Trophoblast cell (in vitro differentiated cells and primary cell): Measurements from ENCODE around the gene KAT6B.

Experiments
- DNase-seq, 2 donors: peaks; one replicate each; pipeline ENCODE4 v3.0.0-alpha.2; 2016
- H2AFZ ChIP-seq: 2 replicates; pipeline ENCODE4 v1.6.1; 2013; ENCODE audit warnings: low read length, moderate library complexity, mild to moderate bottlenecking; ENCODE audit not compliant: insufficient read depth, poor library complexity
- H2AK5ac ChIP-seq: 2 replicates; pipeline ENCODE4 v1.6.1; 2013; ENCODE audit warnings: mild to moderate bottlenecking, low read length
- H2BK120ac ChIP-seq: 2 replicates; pipeline ENCODE4 v1.6.1; 2013; ENCODE audit warnings: low read length, mild to moderate bottlenecking, moderate library complexity; ENCODE audit not compliant: insufficient read depth, poor library complexity
- H2BK12ac ChIP-seq: 2 replicates; pipeline ENCODE4 v1.6.1; 2013; ENCODE audit warnings: mild to moderate bottlenecking, low read length, moderate library complexity
- H2BK5ac ChIP-seq: 2 replicates; pipeline ENCODE4 v1.6.1; 2013; ENCODE audit warnings: low read length, low read depth, moderate library complexity, mild to moderate bottlenecking; ENCODE audit not compliant: poor library complexity
- H3K14ac ChIP-seq: 2 replicates; pipeline ENCODE4 v1.6.1; 2013; ENCODE audit warnings: mild to moderate bottlenecking, low read length
- H3K18ac ChIP-seq: 2 replicates; pipeline ENCODE4 v1.6.1; 2013; ENCODE audit warnings: mild to moderate bottlenecking, low read length
- H3K23ac ChIP-seq: 2 replicates; pipeline ENCODE4 v1.6.1; 2013; ENCODE audit warnings: low read length
- H3K27ac ChIP-seq: 2 replicates; pipeline ENCODE4 v1.5.1; 2013; ENCODE audit warnings: low read depth, mild to moderate bottlenecking, inconsistent platforms, low read length, moderate library complexity
- H3K27me3 ChIP-seq: 2 replicates; pipeline ENCODE4 v1.6.1; 2013; ENCODE audit warnings: inconsistent platforms, mild to moderate bottlenecking, low read length, moderate library complexity; ENCODE audit not compliant: insufficient read depth
- H3K36me3 ChIP-seq, 2 experiments: 1 replicate in 1 of 2; 2 replicates in 1 of 2; pipeline ENCODE4 v1.6.1; 2013; ENCODE audit warnings: low read length in 2 of 2, mild to moderate bottlenecking in 2 of 2, moderate library complexity in 1 of 2; ENCODE audit not compliant: insufficient read depth in 2 of 2, control insufficient read depth in 1 of 2
- H3K4ac ChIP-seq: 2 replicates; pipeline ENCODE4 v1.6.1; 2013; ENCODE audit warnings: low read depth, mild to moderate bottlenecking, low read length, moderate library complexity
- H3K4me1 ChIP-seq, 2 experiments: 1 replicate in 1 of 2; 2 replicates in 1 of 2; pipeline ENCODE4 v1.6.1; 2013; ENCODE audit warnings: low read length in 2 of 2, mild to moderate bottlenecking in 2 of 2, moderate library complexity in 1 of 2; ENCODE audit not compliant: insufficient read depth in 2 of 2, control insufficient read depth in 1 of 2
- H3K4me2 ChIP-seq: 2 replicates; pipeline ENCODE4 v1.6.1; 2013; ENCODE audit warnings: inconsistent platforms, mild to moderate bottlenecking, low read length, moderate library complexity
- H3K4me3 ChIP-seq: 2 replicates; pipeline ENCODE4 v1.5.1; 2013; ENCODE audit warnings: mild to moderate bottlenecking, low read depth, low read length, inconsistent platforms
- H3K79me1 ChIP-seq: one replicate; pipeline ENCODE4 v1.6.1; 2013; ENCODE audit warnings: low read length
- H3K79me2 ChIP-seq: 2 replicates; pipeline ENCODE4 v1.6.1; 2013; ENCODE audit warnings: low read length, mild to moderate bottlenecking; ENCODE audit not compliant: control insufficient read depth, insufficient read depth, poor library complexity
- H3K9ac ChIP-seq: 2 replicates; pipeline ENCODE4 v1.6.1; 2013; ENCODE audit warnings: mild to moderate bottlenecking, low read length
- H3K9me3 ChIP-seq: 2 replicates; pipeline ENCODE4 v1.6.1; 2013; ENCODE audit warnings: low read depth, mild to moderate bottlenecking, control low read depth, inconsistent platforms, low read length; ENCODE audit not compliant: insufficient read depth
- H4K12ac ChIP-seq: 2 replicates; pipeline ENCODE4 v1.6.1; 2013; ENCODE audit warnings: low read depth, mild to moderate bottlenecking, low read length, moderate library complexity
- H4K8ac ChIP-seq: 2 replicates; pipeline ENCODE4 v1.6.1; 2013; ENCODE audit warnings: low read depth, mild to moderate bottlenecking, low read length, moderate library complexity
- H4K91ac ChIP-seq: one replicate; pipeline ENCODE4 v1.6.1; 2013; ENCODE audit warnings: low read depth, mild to moderate bottlenecking, low read length, moderate library complexity
- WGBS: extraction: QIAGEN DNeasy Blood & Tissue Kit; methylation state at CpG from one replicate; pipeline ENCODE4 v1.1.7; 2013; ENCODE audit warnings: missing lambda C conversion rate; ENCODE audit not compliant: insufficient read length, insufficient coverage; ENCODE audit errors: extremely low coverage; 5-methylcytosine and 5-hydroxymethylcytosine counted together

KAT6B gene

GRCh38 chr10:75000748-75001321, 174.4 kb downstream of the KAT6B start:
- Histone ChIP-seq H3K27ac (no peak overlapping the region), H2AK5ac (no peak overlapping the region), H2BK5ac (no peak overlapping the region), H3K18ac (no peak overlapping the region), H3K9ac (no peak overlapping the region), H3K23ac (no peak overlapping the region), H3K36me3 (no peaks in the 10 kb centered on the region), H4K91ac (no peak overlapping the region), H3K4ac (no peak overlapping the region), H3K79me2 (no peaks in the 10 kb centered on the region), H3K4me1 (no peaks in the 10 kb centered on the region), H2AFZ (no peak overlapping the region), H3K4me2 (no peak overlapping the region), H3K79me1 (no peaks in the 10 kb centered on the region), H2BK120ac (no peak overlapping the region), H4K8ac (no peak overlapping the region), H3K14ac (no peak overlapping the region), H4K12ac (no peak overlapping the region), H3K9me3 (peaks cover 2% of the 10 kb centered on the region), H2BK12ac (no peak overlapping the region), H3K4me3 (no peak overlapping the region), H3K27me3 (no peaks in the 10 kb centered on the region)
- no CpG with 5 or more reads among the region's 10 CpGs for WGBS
- DNase-seq = no peak

- Histone ChIP-seq H3K4me1 (no peaks in the 10 kb centered on the region), H4K8ac (no peak overlapping the region), H3K36me3 (no peaks in the 10 kb centered on the region), H3K14ac (no peak overlapping the region), H3K79me1 (no peaks in the 10 kb centered on the region), H2BK5ac (no peak overlapping the region), H3K4me2 (no peak overlapping the region), H2AFZ (no peak overlapping the region), H3K79me2 (no peaks in the 10 kb centered on the region), H4K91ac (no peak overlapping the region), H3K18ac (no peak overlapping the region), H2BK120ac (no peak overlapping the region), H2BK12ac (no peak overlapping the region), H4K12ac (no peak overlapping the region), H3K9me3 (peaks cover 2% of the 10 kb centered on the region), H3K27me3 (no peaks in the 10 kb centered on the region), H3K4ac (no peak overlapping the region), H3K27ac (no peak overlapping the region), H3K23ac (no peak overlapping the region), H3K9ac (peak overlapping the region; percentile 2), H3K4me3 (no peak overlapping the region), H2AK5ac (no peak overlapping the region)
- WGBS = no CpG with 5 or more reads among the region's 5 CpGs
- no peak for DNase-seq
These were observed 175.4 kb downstream of the KAT6B start for GRCh38 chr10:75001715-75002350.

GRCh38 chr10:75002351-75002725, 175.9 kb downstream of the KAT6B start:
- Histone ChIP-seq H4K91ac (no peak overlapping the region), H3K27me3 (no peaks in the 10 kb centered on the region), H3K14ac (no peak overlapping the region), H3K27ac (no peak overlapping the region), H3K4ac (no peak overlapping the region), H3K9me3 (peaks cover 2% of the 10 kb centered on the region), H2AFZ (no peak overlapping the region), H3K4me2 (no peak overlapping the region), H2BK120ac (no peak overlapping the region), H3K18ac (no peak overlapping the region), H2AK5ac (no peak overlapping the region), H3K23ac (no peak overlapping the region), H3K79me1 (no peaks in the 10 kb centered on the region), H3K36me3 (no peaks in the 10 kb centered on the region), H3K4me1 (no peaks in the 10 kb centered on the region), H4K12ac (no peak overlapping the region), H2BK5ac (no peak overlapping the region), H3K79me2 (no peaks in the 10 kb centered on the region), H3K9ac (no peak overlapping the region), H3K4me3 (no peak overlapping the region), H2BK12ac (no peak overlapping the region), H4K8ac (no peak overlapping the region)
- DNase-seq = no peak
- WGBS = no CpG with 5 or more reads among the region's 3 CpGs

- WGBS = no CpG with 5 or more reads among the region's 3 CpGs
These were observed 176.7 kb downstream of the KAT6B start for GRCh38 chr10:75002967-75003594.

More at GRCh38 chr10:75002967-75003594, 176.7 kb downstream of the KAT6B start:
- H2AFZ ChIP-seq = no peak overlapping the region
- peaks cover 2% of the 10 kb centered on the region for H3K9me3 ChIP-seq
- H3K4me3 ChIP-seq = no peak overlapping the region
- H2BK12ac ChIP-seq = no peak overlapping the region
- no peak overlapping the region for H2BK5ac ChIP-seq
- no peaks in the 10 kb centered on the region for H3K4me1 ChIP-seq
- H3K9ac ChIP-seq = no peak overlapping the region
- H3K79me1 ChIP-seq = no peaks in the 10 kb centered on the region
- no peaks in the 10 kb centered on the region for H3K36me3 ChIP-seq
- H3K79me2 ChIP-seq = no peaks in the 10 kb centered on the region
- no peak overlapping the region for H2AK5ac ChIP-seq
- H4K12ac ChIP-seq = no peak overlapping the region
- no peaks in the 10 kb centered on the region for H3K27me3 ChIP-seq
- H3K4me2 ChIP-seq = no peak overlapping the region
- no peak overlapping the region for H2BK120ac ChIP-seq
- no peak overlapping the region for H3K4ac ChIP-seq
- no peak overlapping the region for H3K14ac ChIP-seq
- H3K18ac ChIP-seq = no peak overlapping the region
- peak in 1 of 2 donors; percentile 28 for DNase-seq
- H4K8ac ChIP-seq = no peak overlapping the region
- no peak overlapping the region for H3K23ac ChIP-seq
- no peak overlapping the region for H4K91ac ChIP-seq
- H3K27ac ChIP-seq = no peak overlapping the region
